Keratinocyte (primary cell): ENCODE data around the gene SMOC1. TPM values are rescaled to one million over a fixed set of nuclear protein-coding genes. Genes with fewer than 3 reads are reported as not detected.

ENCODE experiments used
- DNase-seq: peaks from one replicate; pipeline ENCODE4 v3.0.0-alpha.2; 2011; ENCODE audit warnings: low read depth, missing footprints, low spot score
- FAIRE-seq: peaks from 2 replicates; lab custom pipeline; 2011; peaks lifted over from hg19 to GRCh38; lab: Jason Lieb, UNC
- H2AFZ ChIP-seq: 2 replicates; pipeline ENCODE4 v1.6.0; 2012; ENCODE audit warnings: low read length, control low read depth, inconsistent platforms; ENCODE audit not compliant: control insufficient read depth
- H3K27ac ChIP-seq: 2 replicates; pipeline ENCODE4 v1.5.1; 2011; ENCODE audit warnings: low read length; ENCODE audit not compliant: control insufficient read depth, insufficient read depth
- H3K27me3 ChIP-seq: 3 replicates; pipeline ENCODE4 v1.6.0; 2011; ENCODE audit warnings: low read length; ENCODE audit not compliant: control insufficient read depth, insufficient read depth; ENCODE audit errors: extremely low read depth
- H3K36me3 ChIP-seq, 2 experiments: 2 replicates in 1 of 2; 3 replicates in 1 of 2; pipeline ENCODE4 v1.5.1; 2011; ENCODE audit warnings: low read length in 2 of 2, mild to moderate bottlenecking in 1 of 2; ENCODE audit not compliant: control insufficient read depth in 2 of 2, insufficient read depth in 2 of 2; ENCODE audit errors: extremely low read depth in 1 of 2
- H3K4me1 ChIP-seq: 3 replicates; pipeline ENCODE4 v1.5.1; 2011; ENCODE audit warnings: low read length; ENCODE audit not compliant: control insufficient read depth, insufficient read depth; ENCODE audit errors: extremely low read depth
- H3K4me2 ChIP-seq: 3 replicates; pipeline ENCODE4 v1.6.0; 2011; ENCODE audit warnings: low read depth, low read length; ENCODE audit not compliant: control insufficient read depth, insufficient read depth; ENCODE audit errors: extremely low read depth
- H3K4me3 ChIP-seq, 3 experiments: fragments of 200-600 bp in 1 of 3; sonication (generic) in 1 of 3; 2 replicates in 2 of 3; 3 replicates in 1 of 3; pipeline ENCODE4 v1.5.1; 2011 to 2016; ENCODE audit warnings: low read length in 3 of 3, mild to moderate bottlenecking in 3 of 3, control low read depth in 2 of 3, inconsistent platforms in 1 of 3, low read depth in 1 of 3, mixed read lengths in 1 of 3, mixed run types in 1 of 3, moderate library complexity in 1 of 3; ENCODE audit not compliant: control insufficient read depth in 2 of 3, insufficient read depth in 2 of 3; ENCODE audit errors: extremely low read depth in 1 of 3
- H3K79me2 ChIP-seq: 2 replicates; pipeline ENCODE4 v1.6.0; 2012; ENCODE audit warnings: low read length; ENCODE audit not compliant: control insufficient read depth, insufficient read depth
- H3K9ac ChIP-seq: 3 replicates; pipeline ENCODE4 v1.6.0; 2011; ENCODE audit warnings: low read length; ENCODE audit not compliant: control insufficient read depth, insufficient read depth; ENCODE audit errors: extremely low read depth
- H3K9me1 ChIP-seq: 3 replicates; pipeline ENCODE4 v1.6.0; 2011; ENCODE audit warnings: low read length; ENCODE audit not compliant: control insufficient read depth, insufficient read depth; ENCODE audit errors: extremely low read depth
- H3K9me3 ChIP-seq: 2 replicates; pipeline ENCODE4 v1.5.1; 2012; ENCODE audit warnings: low read depth, low read length; ENCODE audit not compliant: control insufficient read depth
- H4K20me1 ChIP-seq: 3 replicates; pipeline ENCODE4 v1.6.0; 2011; ENCODE audit warnings: low read length; ENCODE audit not compliant: control insufficient read depth, insufficient read depth; ENCODE audit errors: extremely low read depth
- EZH2 ChIP-seq: IDR thresholded peaks from one replicate; pipeline ENCODE4 v1.6.1; 2012; ENCODE audit warnings: inconsistent platforms, mild to moderate bottlenecking, low read length, moderate library complexity
- dilution Hi-C: fragments of 300-500 bp; cut with MboI; formaldehyde crosslinking; loops from one replicate; pipeline ENCODE4 v1.7.0; 2020; ENCODE audit warnings: low sequenced_read_pairs; ENCODE audit not compliant: extremely low pct_ligation_motif_present
- polyA plus RNA-seq, 5 experiments: library from polyadenylated mRNA; depleted of rRNA in 3 of 5; stranded (reverse) in 3 of 5; stranded (forward) in 1 of 5; unstranded in 1 of 5; fragments of >200 nt; gene quantifications; 1 replicate in 1 of 5; 2 replicates in 3 of 5; 3 replicates in 1 of 5; pipeline versions ENCODE4 v1.2.1 to v1.2.3, GENCODE V29; 2011 to 2012; ENCODE audit warnings: missing spikeins in 2 of 5, low read depth in 1 of 5, low replicate concordance in 1 of 5
- TF ChIP-seq, protein P1 (sequence below), 3 experiments: IDR thresholded peaks in 1 of 3; conservative IDR thresholded peaks in 1 of 3; optimal IDR thresholded peaks in 1 of 3; 2 replicates in 2 of 3; 3 replicates in 1 of 3; pipeline versions ENCODE3 to v1.5.1; 2011; ENCODE audit warnings: low read length in 3 of 3, mild to moderate bottlenecking in 3 of 3, moderate library complexity in 2 of 3, control low read depth in 1 of 3, inconsistent platforms in 1 of 3; ENCODE audit not compliant: insufficient read depth in 2 of 3; ENCODE audit errors: extremely low read depth in 1 of 3

Gene SMOC1
- polyA plus RNA-seq, 1 donor (not counting 4 experiments of a cell fraction or from before 2014, with no cell fraction given), result 6.0 TPM

DNA sequence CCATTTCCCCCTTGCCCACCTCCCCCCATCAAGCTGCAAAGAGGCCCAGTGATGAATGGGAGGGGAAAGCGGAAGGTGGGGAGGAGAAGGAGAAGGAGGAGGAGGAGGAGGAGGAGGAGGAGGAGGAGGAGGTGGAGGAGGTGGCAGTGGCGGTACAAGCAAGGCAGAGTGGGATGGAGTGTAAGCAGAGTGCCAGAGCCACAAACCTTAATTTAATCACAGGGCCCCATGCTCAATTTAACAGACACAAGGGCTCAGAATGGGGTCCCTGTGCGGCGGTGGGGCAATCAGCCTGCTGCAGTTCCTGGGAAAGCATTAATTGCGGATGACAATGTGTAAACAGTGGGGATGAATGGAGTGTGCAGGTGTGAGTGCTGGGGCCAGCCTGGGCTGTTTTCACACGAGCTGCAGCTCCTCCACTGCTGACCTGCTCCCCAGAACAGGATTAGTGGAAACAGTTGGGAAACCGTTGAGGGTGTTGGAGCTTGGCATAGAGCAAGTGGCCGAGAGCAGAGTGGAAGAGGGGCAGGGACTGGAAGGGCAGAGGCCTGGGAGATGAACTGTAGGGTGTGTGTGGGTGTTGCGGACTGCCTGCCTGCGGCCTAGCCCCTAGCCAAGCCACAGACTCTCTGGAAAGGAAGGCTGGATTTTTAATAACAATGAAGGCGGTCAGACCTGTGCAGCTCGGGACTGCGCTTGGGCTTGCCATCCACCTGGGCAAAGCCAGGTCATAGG is 36.4 kb upstream of the SMOC1 start:
- Histone ChIP-seq H3K27ac (no peak overlapping the region), H3K4me3 (no peak overlapping the region), H4K20me1 (no peaks in the 10 kb centered on the region), H2AFZ (no peak overlapping the region), H3K9me1 (no peaks in the 10 kb centered on the region), H3K4me1 (no peaks in the 10 kb centered on the region), H3K36me3 (no peaks in the 10 kb centered on the region), H3K4me2 (no peak overlapping the region), H3K9ac (no peak overlapping the region), H3K79me2 (no peaks in the 10 kb centered on the region), H3K27me3 (peaks cover 11% of the 10 kb centered on the region), H3K9me3 (no peaks in the 10 kb centered on the region)
- TF ChIP-seq, protein P1, sequence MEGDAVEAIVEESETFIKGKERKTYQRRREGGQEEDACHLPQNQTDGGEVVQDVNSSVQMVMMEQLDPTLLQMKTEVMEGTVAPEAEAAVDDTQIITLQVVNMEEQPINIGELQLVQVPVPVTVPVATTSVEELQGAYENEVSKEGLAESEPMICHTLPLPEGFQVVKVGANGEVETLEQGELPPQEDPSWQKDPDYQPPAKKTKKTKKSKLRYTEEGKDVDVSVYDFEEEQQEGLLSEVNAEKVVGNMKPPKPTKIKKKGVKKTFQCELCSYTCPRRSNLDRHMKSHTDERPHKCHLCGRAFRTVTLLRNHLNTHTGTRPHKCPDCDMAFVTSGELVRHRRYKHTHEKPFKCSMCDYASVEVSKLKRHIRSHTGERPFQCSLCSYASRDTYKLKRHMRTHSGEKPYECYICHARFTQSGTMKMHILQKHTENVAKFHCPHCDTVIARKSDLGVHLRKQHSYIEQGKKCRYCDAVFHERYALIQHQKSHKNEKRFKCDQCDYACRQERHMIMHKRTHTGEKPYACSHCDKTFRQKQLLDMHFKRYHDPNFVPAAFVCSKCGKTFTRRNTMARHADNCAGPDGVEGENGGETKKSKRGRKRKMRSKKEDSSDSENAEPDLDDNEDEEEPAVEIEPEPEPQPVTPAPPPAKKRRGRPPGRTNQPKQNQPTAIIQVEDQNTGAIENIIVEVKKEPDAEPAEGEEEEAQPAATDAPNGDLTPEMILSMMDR (optimal IDR thresholded peaks at IDR 0.05 in 1 of 3, IDR thresholded peaks at IDR 0.05 in 1 of 3, conservative IDR thresholded peaks at IDR 0.05 in 1 of 3; ENCODE audit: extremely low read depth in 1 of 3, insufficient read depth in 2 of 3, low read length in 3 of 3), result no peak
- no peak for TF ChIP-seq EZH2
- no peak for FAIRE-seq
- dilution Hi-C loops, result no loop called here
- DNase-seq, result no peak

DNA sequence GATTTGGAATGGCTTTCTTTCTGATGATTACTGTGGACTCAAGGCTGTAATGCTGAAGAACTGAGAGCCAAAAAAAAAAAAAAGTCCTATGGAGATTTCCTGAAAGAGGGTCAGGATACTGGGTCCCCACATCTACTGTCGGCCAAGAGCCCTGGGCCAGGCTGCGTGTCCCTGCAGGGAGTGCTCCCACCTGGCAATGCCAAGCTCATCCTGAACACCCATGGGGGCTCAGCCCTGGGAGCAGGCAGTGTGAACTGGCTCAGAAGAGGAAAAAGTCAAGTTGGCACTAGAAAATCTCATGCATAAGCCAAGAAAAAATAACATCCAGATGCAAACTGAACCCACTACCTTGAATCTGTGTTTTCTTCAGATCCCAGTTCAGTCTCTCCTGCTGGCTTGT is 35.0 kb upstream of the SMOC1 start:
- H3K36me3 ChIP-seq, result no peaks in the 10 kb centered on the region
- no peaks in the 10 kb centered on the region for H3K79me2 ChIP-seq
- FAIRE-seq (no peak), DNase-seq (no peak)
- no peak overlapping the region for H3K4me2 ChIP-seq
- TF ChIP-seq, protein P1 (optimal IDR thresholded peaks at IDR 0.05 in 1 of 3, IDR thresholded peaks at IDR 0.05 in 1 of 3, conservative IDR thresholded peaks at IDR 0.05 in 1 of 3; ENCODE audit: extremely low read depth in 1 of 3, insufficient read depth in 2 of 3, low read length in 3 of 3), result no peak
- TF ChIP-seq EZH2, result no peak
- H3K9me3 ChIP-seq, result no peaks in the 10 kb centered on the region
- no peak overlapping the region for H3K9ac ChIP-seq
- no peak overlapping the region for H3K4me3 ChIP-seq
- H3K27ac ChIP-seq, result no peak overlapping the region
- dilution Hi-C loops, result no loop called here
- H3K4me1 ChIP-seq, result no peaks in the 10 kb centered on the region
- no peaks in the 10 kb centered on the region for H3K9me1 ChIP-seq
- H3K27me3 ChIP-seq, result peaks cover 11% of the 10 kb centered on the region
- no peak overlapping the region for H2AFZ ChIP-seq
- H4K20me1 ChIP-seq, result no peaks in the 10 kb centered on the region
